Measurements from ENCODE around the gene DDR2.

DNA sequence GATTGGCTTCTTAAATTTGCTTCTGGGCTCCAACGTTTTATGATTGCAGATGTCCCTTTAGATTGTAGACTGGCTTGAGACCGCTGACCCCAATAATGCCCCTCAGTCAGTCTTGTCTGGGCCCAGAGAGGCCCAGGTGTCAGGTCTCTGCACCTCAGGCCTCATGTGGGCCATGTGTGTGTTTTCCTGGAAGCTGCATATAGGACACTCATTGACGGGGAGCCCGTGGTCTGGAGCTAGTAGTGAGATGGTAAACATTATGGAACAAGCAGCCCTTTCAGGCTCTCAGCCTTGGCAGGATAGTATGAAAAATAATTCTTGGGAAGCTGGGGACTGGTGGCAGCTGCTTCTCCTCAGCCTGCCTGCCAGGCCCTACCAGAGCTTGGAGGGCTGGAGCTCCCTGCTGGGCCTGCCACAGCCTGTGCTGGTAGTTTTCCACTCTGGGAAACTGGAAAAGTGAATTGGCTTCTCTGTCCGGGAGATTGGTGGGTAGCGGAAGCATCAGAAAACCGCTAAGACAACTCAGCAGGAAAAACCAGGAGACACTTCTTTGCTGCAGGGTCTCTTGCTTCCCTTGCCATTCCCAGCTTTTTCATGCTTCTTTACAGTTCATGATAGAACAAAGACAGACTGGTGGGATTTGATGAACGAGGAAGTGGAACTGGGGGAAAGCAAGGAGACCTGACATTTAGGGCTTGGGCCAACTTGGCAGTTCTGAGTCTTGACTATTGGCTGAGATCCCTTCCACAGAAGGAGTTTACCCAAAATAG is 100.5 kb downstream of the DDR2 start:
- TF ChIP-seq, protein P1, sequence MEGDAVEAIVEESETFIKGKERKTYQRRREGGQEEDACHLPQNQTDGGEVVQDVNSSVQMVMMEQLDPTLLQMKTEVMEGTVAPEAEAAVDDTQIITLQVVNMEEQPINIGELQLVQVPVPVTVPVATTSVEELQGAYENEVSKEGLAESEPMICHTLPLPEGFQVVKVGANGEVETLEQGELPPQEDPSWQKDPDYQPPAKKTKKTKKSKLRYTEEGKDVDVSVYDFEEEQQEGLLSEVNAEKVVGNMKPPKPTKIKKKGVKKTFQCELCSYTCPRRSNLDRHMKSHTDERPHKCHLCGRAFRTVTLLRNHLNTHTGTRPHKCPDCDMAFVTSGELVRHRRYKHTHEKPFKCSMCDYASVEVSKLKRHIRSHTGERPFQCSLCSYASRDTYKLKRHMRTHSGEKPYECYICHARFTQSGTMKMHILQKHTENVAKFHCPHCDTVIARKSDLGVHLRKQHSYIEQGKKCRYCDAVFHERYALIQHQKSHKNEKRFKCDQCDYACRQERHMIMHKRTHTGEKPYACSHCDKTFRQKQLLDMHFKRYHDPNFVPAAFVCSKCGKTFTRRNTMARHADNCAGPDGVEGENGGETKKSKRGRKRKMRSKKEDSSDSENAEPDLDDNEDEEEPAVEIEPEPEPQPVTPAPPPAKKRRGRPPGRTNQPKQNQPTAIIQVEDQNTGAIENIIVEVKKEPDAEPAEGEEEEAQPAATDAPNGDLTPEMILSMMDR (IDR thresholded peaks at IDR 0.05), result no peak
- TF ChIP-seq POLR2A (IDR thresholded peaks at IDR 0.05), result no peak
- no peak for TF ChIP-seq EP300 (IDR thresholded peaks at IDR 0.05)
